Activated T-helper 1 cell treated with anti-CD3 and anti-CD28 coated beads, Interleukin-12 subunit alpha, Interleukin-12 subunit beta, Interleukin-2, Interleukin-4 antibody, amounts not matched to agents 30 ng/mL and 10 ng/mL and 1 ng/mL, durations not matched to agents 14 hours and 24 hours and 36 hours (primary cell): ENCODE data around the gene ZNF558. TPM values are rescaled to one million over a fixed set of nuclear protein-coding genes. Genes with fewer than 3 reads are reported as not detected.
"Not testable (repeated sequence)": the region's sequence is repeated elsewhere in the genome, so short reads cannot be mapped to it uniquely, and the experiment has no call there.

Source experiments
- DNase-seq: peaks from one replicate; pipeline ENCODE4 v3.0.0; 2021; ENCODE audit warnings: low spot score
- H3K27ac Mint-ChIP-seq: one replicate; pipeline ENCODE4 v1.8.0; 2021; ENCODE audit warnings: mild to moderate bottlenecking, mixed read lengths
- H3K27me3 Mint-ChIP-seq: one replicate; pipeline ENCODE4 v1.8.0; 2022; ENCODE audit warnings: mild to moderate bottlenecking, moderate library complexity, mixed read lengths; ENCODE audit not compliant: insufficient read depth
- H3K36me3 Mint-ChIP-seq: one replicate; pipeline ENCODE4 v1.8.0; 2021; ENCODE audit warnings: low read depth, mixed read lengths
- H3K4me1 Mint-ChIP-seq: one replicate; pipeline ENCODE4 v1.8.0; 2021; ENCODE audit warnings: low read depth, mixed read lengths
- H3K4me3 Mint-ChIP-seq: one replicate; pipeline ENCODE4 v1.8.0; 2021; ENCODE audit warnings: mild to moderate bottlenecking, moderate library complexity, mixed read lengths
- H3K9me3 Mint-ChIP-seq: one replicate; pipeline ENCODE4 v1.8.0; 2021; ENCODE audit warnings: mixed read lengths
- intact Hi-C: fragments of 100-400 bp; cut with micrococcal nuclease; formaldehyde crosslinking; loops from one replicate; pipeline ENCODE4 v1.15.1; 2024
- total RNA-seq: library from RNA; stranded (reverse); gene quantifications from 2 replicates; pipeline ENCODE4 v1.2.3, GENCODE V29; 2022

Gene ZNF558
- total RNA-seq, 1 donor from 2014 or later: 18.7 TPM

- Mint-ChIP-seq H3K4me1 (peaks cover 20% of the 10 kb centered on the region), H3K9me3 (peaks cover 5% of the 10 kb centered on the region), H3K4me3 (peak overlapping the region; percentile 84), H3K27me3 (no peaks in the 10 kb centered on the region), H3K36me3 (peaks cover 11% of the 10 kb centered on the region), H3K27ac (peak overlapping the region; percentile 83)
- DNase-seq: no peak
- intact Hi-C loops: loop anchor here (1.0 to 5.0 kb wide), 9 partner anchors 129 to 960 kb away; partner anchors contain the start of genes MARCHF2, RAB11B, ZNF317 and ZNF699
Observed at GRCh38 chr19:8831832-8832131, 322 bp downstream of the ZNF558 start.

- peaks cover 5% of the 10 kb centered on the region for H3K9me3 Mint-ChIP-seq
Observed at GRCh38 chr19:8831373-8831772, 731 bp downstream of the ZNF558 start.

GRCh38 chr19:8827277-8827676 is 4.8 kb downstream of the ZNF558 start:
- intact Hi-C loops: no loop called here
- no peaks in the 10 kb centered on the region for H3K27me3 Mint-ChIP-seq
- no peak for DNase-seq
- H3K4me1 Mint-ChIP-seq: peaks cover 9% of the 10 kb centered on the region
- H3K27ac Mint-ChIP-seq: no peak overlapping the region
- H3K4me3 Mint-ChIP-seq: no peak overlapping the region
- H3K36me3 Mint-ChIP-seq: peaks cover 40% of the 10 kb centered on the region
- H3K9me3 Mint-ChIP-seq: peaks cover 8% of the 10 kb centered on the region

More at GRCh38 chr19:8831373-8831772, 731 bp downstream of the ZNF558 start:
- Mint-ChIP-seq H3K36me3 (peaks cover 11% of the 10 kb centered on the region), H3K4me3 (peak overlapping the region; percentile 84), H3K27ac (peak overlapping the region; percentile 83), H3K4me1 (peaks cover 20% of the 10 kb centered on the region), H3K27me3 (no peaks in the 10 kb centered on the region)
- no peak for DNase-seq
- intact Hi-C loops: loop anchor here (5.0 kb wide), 1 partner anchor 439 kb away; the partner anchor contains the start of gene RAB11B

GRCh38 chr19:8826371-8826770 is 5.7 kb downstream of the ZNF558 start:
- Mint-ChIP-seq H3K4me3 (no peak overlapping the region), H3K36me3 (peaks cover 49% of the 10 kb centered on the region), H3K27me3 (no peaks in the 10 kb centered on the region), H3K27ac (no peak overlapping the region), H3K4me1 (peaks cover 5% of the 10 kb centered on the region), H3K9me3 (peaks cover 8% of the 10 kb centered on the region)
- DNase-seq: no peak
- intact Hi-C loops: no loop called here

GRCh38 chr19:8821748-8822241 is 10.3 kb downstream of the ZNF558 start:
- Mint-ChIP-seq H3K36me3 (peaks cover 77% of the 10 kb centered on the region), H3K27ac (no peak overlapping the region), H3K4me1 (no peaks in the 10 kb centered on the region), H3K27me3 (no peaks in the 10 kb centered on the region), H3K4me3 (no peak overlapping the region), H3K9me3 (peaks cover 33% of the 10 kb centered on the region)
- DNase-seq: no peak
- intact Hi-C loops: no loop called here

GRCh38 chr19:8820234-8820633 is 11.9 kb downstream of the ZNF558 start:
- DNase-seq: no peak
- Mint-ChIP-seq H3K27me3 (no peaks in the 10 kb centered on the region), H3K4me3 (no peak overlapping the region), H3K4me1 (no peaks in the 10 kb centered on the region), H3K36me3 (peaks cover 90% of the 10 kb centered on the region), H3K27ac (no peak overlapping the region), H3K9me3 (peaks cover 45% of the 10 kb centered on the region)
- intact Hi-C loops: no loop called here

- Mint-ChIP-seq H3K27ac (no peak overlapping the region), H3K4me1 (no peaks in the 10 kb centered on the region), H3K36me3 (peaks cover 88% of the 10 kb centered on the region), H3K4me3 (no peak overlapping the region), H3K27me3 (no peaks in the 10 kb centered on the region), H3K9me3 (peaks cover 81% of the 10 kb centered on the region)
- DNase-seq: no peak
- intact Hi-C loops: no loop called here
Observed at GRCh38 chr19:8815780-8816179, 16.3 kb downstream of the ZNF558 start.

- no peak overlapping the region for H3K4me3 Mint-ChIP-seq
- H3K9me3 Mint-ChIP-seq: peaks cover 89% of the 10 kb centered on the region
- no peaks in the 10 kb centered on the region for H3K4me1 Mint-ChIP-seq
- no peak overlapping the region for H3K27ac Mint-ChIP-seq
- H3K36me3 Mint-ChIP-seq: peaks cover 76% of the 10 kb centered on the region
- H3K27me3 Mint-ChIP-seq: no peaks in the 10 kb centered on the region
- intact Hi-C loops: no loop called here
- DNase-seq: no peak
Observed at GRCh38 chr19:8814176-8814575, 17.9 kb downstream of the ZNF558 start.

- peaks cover 69% of the 10 kb centered on the region for H3K36me3 Mint-ChIP-seq
- intact Hi-C loops: no loop called here
- H3K4me3 Mint-ChIP-seq: no peak overlapping the region
- no peak overlapping the region for H3K27ac Mint-ChIP-seq
- H3K27me3 Mint-ChIP-seq: no peaks in the 10 kb centered on the region
- DNase-seq: no peak
- peaks cover 83% of the 10 kb centered on the region for H3K9me3 Mint-ChIP-seq
- no peaks in the 10 kb centered on the region for H3K4me1 Mint-ChIP-seq
Observed at GRCh38 chr19:8811315-8812172, 20.6 kb downstream of the ZNF558 start.

GRCh38 chr19:8806661-8807060 is 25.4 kb downstream of the ZNF558 start:
- Mint-ChIP-seq H3K27ac (no peak overlapping the region), H3K27me3 (no peaks in the 10 kb centered on the region), H3K36me3 (peaks cover 44% of the 10 kb centered on the region), H3K4me3 (no peak overlapping the region), H3K4me1 (no peaks in the 10 kb centered on the region), H3K9me3 (peaks cover 70% of the 10 kb centered on the region)
- intact Hi-C loops: no loop called here
- DNase-seq: no peak

- intact Hi-C loops: no loop called here
- Mint-ChIP-seq H3K36me3 (no peaks in the 10 kb centered on the region), H3K4me1 (no peaks in the 10 kb centered on the region), H3K9me3 (peaks cover 12% of the 10 kb centered on the region), H3K4me3 (no peak overlapping the region), H3K27ac (no peak overlapping the region), H3K27me3 (no peaks in the 10 kb centered on the region)
- DNase-seq: no peak
Observed at GRCh38 chr19:8794823-8795222, 37.3 kb downstream of the ZNF558 start.

- H3K36me3 Mint-ChIP-seq: not testable (repeated sequence)
Observed at GRCh38 chr19:8773587-8773986, 58.5 kb downstream of the ZNF558 start.

GRCh38 chr19:8769265-8769664 is 62.8 kb downstream of the ZNF558 start:
- H3K4me1 Mint-ChIP-seq, H3K4me3 Mint-ChIP-seq, H3K9me3 Mint-ChIP-seq, H3K27ac Mint-ChIP-seq, intact Hi-C loops, H3K27me3 Mint-ChIP-seq, H3K36me3 Mint-ChIP-seq, DNase-seq: not testable (repeated sequence)

More at GRCh38 chr19:8773587-8773986, 58.5 kb downstream of the ZNF558 start:
- intact Hi-C loops, H3K27ac Mint-ChIP-seq, H3K9me3 Mint-ChIP-seq, H3K27me3 Mint-ChIP-seq, DNase-seq, H3K4me3 Mint-ChIP-seq, H3K4me1 Mint-ChIP-seq: not testable (repeated sequence)
